Stimulated activated CD4-positive, alpha-beta T cell treated with anti-CD3 and anti-CD28 coated beads, Interleukin-15, amount 100 ng/mL, for 24 hours (primary cell): ENCODE data around the gene SIX5.
"Not testable (repeated sequence)": the region's sequence is repeated elsewhere in the genome, so short reads cannot be mapped to it uniquely, and the experiment has no call there.

Experiments used
- DNase-seq: peaks from one replicate; pipeline ENCODE4 v3.0.0-alpha.2; 2020

The SIX5 gene

GRCh38 chr19:45752639-45753038 is 16.4 kb downstream of the SIX5 start:
- DNase-seq: no peak

- not testable (repeated sequence) for DNase-seq
Measured at GRCh38 chr19:45751483-45751882, 17.6 kb downstream of the SIX5 start.

- DNase-seq: no peak
Measured at GRCh38 chr19:45747513-45747912, 21.5 kb downstream of the SIX5 start.

GRCh38 chr19:45746866-45747265 is 22.2 kb downstream of the SIX5 start:
- no peak for DNase-seq

GRCh38 chr19:45745606-45746005 is 23.4 kb downstream of the SIX5 start:
- DNase-seq: no peak

GRCh38 chr19:45742969-45743368 is 26.1 kb downstream of the SIX5 start:
- no peak for DNase-seq

- DNase-seq: no peak
Measured at GRCh38 chr19:45739498-45740439, 29.3 kb downstream of the SIX5 start.

- no peak for DNase-seq
Measured at GRCh38 chr19:45733160-45733810, 35.8 kb downstream of the SIX5 start, which contains the start of gene MEIOSIN. TSS of gene MEIOSIN (plus strand) at chr19:45733439. CDS start at chr19:45735377, 1,938 bp downstream.

GRCh38 chr19:45730368-45731288 is 38.4 kb downstream of the SIX5 start, which contains the start of gene FBXO46:
TSS of gene FBXO46 (minus strand) at chr19:45730896. CDS start at chr19:45713495, 17,401 bp downstream.
- peak; percentile 96 for DNase-seq

GRCh38 chr19:45729800-45730290 is 39.2 kb downstream of the SIX5 start:
- DNase-seq: peak; percentile 46

GRCh38 chr19:45728683-45729082 is 40.4 kb downstream of the SIX5 start:
- not testable (repeated sequence) for DNase-seq

- DNase-seq: not testable (repeated sequence)
Measured at GRCh38 chr19:45720065-45720464, 49.0 kb downstream of the SIX5 start.

GRCh38 chr19:45717983-45718650 is 50.9 kb downstream of the SIX5 start:
- no peak for DNase-seq

GRCh38 chr19:45717131-45717982 is 51.7 kb downstream of the SIX5 start:
- peak; percentile 98 for DNase-seq

GRCh38 chr19:45716359-45717130 is 52.5 kb downstream of the SIX5 start:
- DNase-seq: peak; percentile 29

- DNase-seq: no peak
Measured at GRCh38 chr19:45715139-45715538, 53.9 kb downstream of the SIX5 start.
